Stimulated activated CD4-positive, alpha-beta T cell treated with anti-CD3 and anti-CD28 coated beads, Interleukin-4, amount 100 ng/mL, for 24 hours (primary cell): ENCODE measurements around the gene GOLGA6L9.
"Not testable (repeated sequence)": the region's sequence is repeated elsewhere in the genome, so short reads cannot be mapped to it uniquely, and the experiment has no call there.

Source experiments
- DNase-seq: peaks from one replicate; pipeline ENCODE4 v3.0.0-alpha.2; 2020

The GOLGA6L9 gene

GRCh38 chr15:82469381-82469780 is 39.8 kb downstream of the GOLGA6L9 start:
- DNase-seq, result not testable (repeated sequence)

- DNase-seq, result not testable (repeated sequence)
Measured at GRCh38 chr15:82472269-82472982, 42.8 kb downstream of the GOLGA6L9 start.

GRCh38 chr15:82474596-82475325 is 45.1 kb downstream of the GOLGA6L9 start:
- not testable (repeated sequence) for DNase-seq

- not testable (repeated sequence) for DNase-seq
Measured at GRCh38 chr15:82475345-82475967, 45.8 kb downstream of the GOLGA6L9 start.

- DNase-seq, result not testable (repeated sequence)
Measured at GRCh38 chr15:82476697-82477342, 47.2 kb downstream of the GOLGA6L9 start.

GRCh38 chr15:82477343-82478057 is 47.9 kb downstream of the GOLGA6L9 start:
- DNase-seq, result not testable (repeated sequence)
